Kidney glomerular epithelial cell (primary cell): ENCODE results near the gene KLHL15.
"Not testable (repeated sequence)": the region's sequence is repeated elsewhere in the genome, so short reads cannot be mapped to it uniquely, and the experiment has no call there.

Source experiments
- DNase-seq: peaks from one replicate; lab custom pipeline; 2025; lab: John Stamatoyannopoulos, UW

KLHL15 gene

DNA sequence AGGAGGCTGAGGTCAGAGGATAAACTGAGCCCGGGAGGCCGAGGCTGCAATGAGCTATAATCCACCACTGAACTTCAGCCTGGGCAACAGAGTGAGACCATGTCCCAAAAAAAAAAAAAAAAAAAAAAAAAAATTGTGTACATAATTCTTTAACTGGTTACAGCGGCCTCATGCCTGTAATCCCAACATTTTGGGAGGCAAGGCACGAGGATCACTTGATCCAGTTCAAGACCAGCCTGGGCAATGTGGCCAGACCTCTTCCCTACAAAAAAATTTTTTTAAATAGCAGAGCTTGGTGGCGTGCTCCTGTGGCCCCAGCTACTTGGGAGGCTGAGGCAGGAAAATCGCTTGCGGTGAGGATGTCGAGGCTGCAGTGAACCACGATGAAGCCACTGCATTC is 9.3 kb downstream of the KLHL15 start:
- no peak for DNase-seq

- no peak for DNase-seq
Observed at GRCh38 chrX:24014388-24015018, 12.5 kb downstream of the KLHL15 start.

- DNase-seq: no peak
Observed at GRCh38 chrX:24012266-24012665, 14.7 kb downstream of the KLHL15 start.

- no peak for DNase-seq
Observed at GRCh38 chrX:24005867-24006266, 21.1 kb downstream of the KLHL15 start.

- no peak for DNase-seq
Observed at GRCh38 chrX:24005028-24005427, 22.0 kb downstream of the KLHL15 start.

DNA sequence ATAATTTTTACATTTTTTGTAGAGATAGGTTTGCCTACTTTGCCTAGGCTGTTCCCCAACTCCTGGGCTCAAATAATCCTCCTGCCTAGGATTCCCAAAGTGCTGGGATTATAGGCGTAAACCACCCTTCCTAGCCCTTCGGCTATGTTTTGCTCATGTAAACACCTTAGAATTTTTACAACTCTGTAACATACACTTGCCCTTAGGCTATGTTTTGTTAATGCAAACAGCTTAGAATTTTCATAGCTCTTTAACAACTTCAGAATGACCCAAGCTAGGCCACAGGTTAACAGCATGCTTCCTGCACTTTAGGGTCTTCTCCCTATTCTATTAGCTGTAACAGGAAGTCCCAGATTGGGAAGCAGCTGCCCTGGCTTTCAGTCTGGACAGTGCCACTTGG is 24.2 kb downstream of the KLHL15 start:
- DNase-seq: no peak

GRCh38 chrX:24002167-24002566 is 24.8 kb downstream of the KLHL15 start:
- no peak for DNase-seq

DNA sequence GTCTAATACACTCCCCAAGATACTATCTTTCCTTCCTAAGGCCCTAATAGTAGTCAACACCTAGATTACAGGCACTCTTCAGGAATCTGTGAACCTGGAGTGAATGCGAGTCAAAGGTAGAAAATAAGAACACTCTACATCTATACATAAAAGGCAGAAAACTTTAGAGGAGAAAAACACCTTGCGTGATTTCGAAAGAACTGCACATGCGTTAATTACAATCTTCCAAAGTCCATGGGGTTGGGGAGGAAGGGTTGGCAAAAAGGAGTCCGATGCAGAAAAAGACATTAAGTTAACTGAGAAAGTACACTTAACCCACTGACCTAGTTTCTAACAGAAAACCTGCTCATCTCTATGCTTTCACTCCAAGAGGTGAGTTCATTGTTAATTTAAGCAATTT is 27.3 kb downstream of the KLHL15 start:
- DNase-seq: no peak

- DNase-seq: no peak
Observed at GRCh38 chrX:23993012-23993633, 33.9 kb downstream of the KLHL15 start.

DNA sequence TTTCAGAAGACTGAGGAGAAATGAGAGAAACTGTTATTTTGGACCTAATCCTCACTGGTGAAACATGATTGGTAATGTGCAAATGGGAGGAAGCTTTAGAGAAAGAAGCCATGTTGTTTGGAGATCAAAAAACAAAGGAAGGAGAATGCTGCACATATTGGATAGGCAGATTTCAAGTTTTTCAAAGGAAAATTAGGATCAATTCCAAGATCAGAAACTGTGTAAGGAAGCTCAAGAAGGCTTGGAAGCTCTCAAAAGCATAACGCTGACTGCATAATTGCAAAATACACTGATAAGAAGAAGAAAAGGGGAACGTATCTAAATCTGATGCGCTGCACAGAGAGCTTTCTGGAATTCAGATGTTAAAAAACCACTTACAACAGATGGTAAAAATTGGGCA is 34.6 kb downstream of the KLHL15 start:
- no peak for DNase-seq

DNA sequence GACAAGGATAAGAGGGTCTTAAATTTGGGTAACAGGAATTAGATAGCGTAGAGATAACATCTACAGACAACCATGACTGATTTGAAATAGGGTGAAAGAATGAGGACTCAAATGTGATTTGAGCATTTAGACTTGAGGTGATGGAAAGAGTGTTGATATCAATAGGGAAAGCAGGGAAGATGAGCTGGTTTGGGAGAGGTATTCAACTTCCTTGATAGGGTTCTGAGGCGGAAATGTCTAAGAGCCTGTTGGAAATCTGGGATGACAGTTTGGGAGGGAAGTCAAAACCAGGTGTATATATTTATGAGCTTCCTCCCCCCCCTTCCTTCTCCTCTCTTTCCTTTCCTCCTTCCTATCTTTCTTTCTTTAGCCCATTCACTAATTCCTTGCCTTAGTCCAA is 36.5 kb downstream of the KLHL15 start:
- DNase-seq: no peak

- DNase-seq: no peak
Observed at GRCh38 chrX:23989689-23990088, 37.3 kb downstream of the KLHL15 start.

DNA sequence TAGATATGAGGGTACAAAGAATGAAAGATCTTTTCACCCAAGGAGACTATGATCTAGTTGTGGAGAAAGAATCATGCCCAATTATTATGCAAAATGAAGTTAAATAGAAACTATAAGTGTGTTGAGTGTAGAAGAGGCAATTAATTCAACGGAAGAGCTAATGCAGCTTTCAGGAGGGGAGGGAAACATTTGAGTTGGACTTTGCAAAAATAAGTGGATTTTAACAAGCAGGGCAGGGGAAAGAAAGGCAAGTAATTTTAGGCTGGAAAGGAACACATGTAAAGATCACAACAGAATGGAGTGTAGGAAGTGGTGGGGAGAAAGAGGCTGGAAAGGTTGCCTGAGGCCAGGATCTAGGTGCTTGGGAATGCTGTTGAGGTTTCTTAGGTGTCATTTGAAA is 44.1 kb downstream of the KLHL15 start:
- no peak for DNase-seq

DNA sequence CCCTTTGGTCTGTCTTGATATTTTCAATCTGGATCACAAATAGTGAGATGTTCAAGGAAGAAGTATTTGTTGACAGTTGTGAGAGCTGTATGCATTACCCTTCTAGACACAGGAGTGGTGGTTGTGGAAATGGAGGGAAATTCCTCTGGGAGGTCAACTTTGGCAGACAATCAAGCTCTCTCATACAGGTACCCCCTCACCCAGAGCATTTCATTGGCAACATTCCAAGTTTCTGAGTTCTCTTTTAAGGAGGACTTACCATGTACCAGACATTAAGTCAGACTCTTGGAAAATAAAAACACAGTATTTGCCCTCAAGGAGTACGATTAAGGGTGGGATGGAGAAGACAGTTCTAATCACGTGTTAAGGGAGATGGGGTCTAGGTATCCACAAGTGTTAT is 45.3 kb downstream of the KLHL15 start:
- DNase-seq: no peak

GRCh38 chrX:23981222-23981621 is 45.8 kb downstream of the KLHL15 start:
- no peak for DNase-seq

DNA sequence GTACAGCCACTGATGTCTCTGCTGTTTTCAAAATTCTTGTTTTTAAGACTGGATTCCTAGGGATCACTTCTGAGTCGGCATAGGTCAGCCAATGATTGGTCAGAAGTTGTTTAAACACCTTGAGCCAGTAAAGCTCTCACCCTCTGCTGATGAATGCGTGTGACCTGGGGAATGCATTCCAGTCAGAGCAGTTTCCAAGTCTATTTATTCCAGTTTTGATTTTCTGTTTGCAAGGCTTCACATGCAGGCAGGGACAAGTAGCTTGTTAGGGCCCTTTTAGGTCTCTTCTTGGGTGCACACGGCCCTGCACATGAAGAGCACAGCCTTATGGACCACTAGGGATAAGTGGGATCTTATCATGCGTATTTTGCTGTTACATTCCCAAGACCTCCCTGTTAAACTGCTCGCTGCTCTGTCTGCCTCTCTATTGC is 47.0 kb downstream of the KLHL15 start:
- no peak for DNase-seq

- DNase-seq: no peak
Observed at GRCh38 chrX:23978491-23978890, 48.5 kb downstream of the KLHL15 start.

DNA sequence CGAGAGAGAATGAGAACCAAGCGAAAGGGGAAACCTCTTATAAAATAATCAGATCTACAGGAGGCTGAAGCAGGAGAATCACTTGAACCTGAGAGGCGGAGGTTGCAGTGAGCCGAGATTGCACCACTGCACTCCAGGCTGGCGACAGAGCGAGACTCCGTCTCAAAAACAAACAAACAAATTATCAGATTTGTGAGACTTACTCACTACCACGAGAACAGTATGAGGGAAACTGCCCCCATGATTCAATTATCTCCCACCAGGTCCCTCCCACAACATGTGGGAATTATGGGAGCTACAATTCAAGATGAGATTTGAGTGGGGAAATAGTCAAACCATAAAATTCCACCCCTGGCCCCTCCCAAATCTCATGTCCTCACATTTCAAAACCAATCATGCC is 61.4 kb downstream of the KLHL15 start:
- DNase-seq: not testable (repeated sequence)

DNA sequence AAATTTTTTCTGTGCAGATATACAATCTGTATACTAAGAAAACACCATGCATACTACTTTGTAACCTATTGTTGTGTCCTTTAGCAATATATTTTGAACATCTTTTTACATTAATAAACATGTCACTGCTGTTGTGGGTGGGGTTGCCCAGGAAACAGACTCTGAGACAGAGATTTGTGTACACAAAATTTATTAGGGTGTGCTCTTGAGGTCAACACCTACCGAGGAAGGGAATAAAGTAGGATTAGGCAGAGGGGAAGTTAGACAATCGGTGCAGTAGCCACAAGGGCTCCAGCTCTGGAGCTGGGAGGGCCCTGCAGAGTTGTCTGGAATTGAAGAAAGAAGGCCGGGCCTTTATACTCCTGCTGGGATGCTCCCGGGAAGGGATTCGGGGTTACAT is 62.8 kb downstream of the KLHL15 start:
- DNase-seq: no peak

GRCh38 chrX:23959781-23960180 is 67.2 kb downstream of the KLHL15 start:
- DNase-seq: no peak

DNA sequence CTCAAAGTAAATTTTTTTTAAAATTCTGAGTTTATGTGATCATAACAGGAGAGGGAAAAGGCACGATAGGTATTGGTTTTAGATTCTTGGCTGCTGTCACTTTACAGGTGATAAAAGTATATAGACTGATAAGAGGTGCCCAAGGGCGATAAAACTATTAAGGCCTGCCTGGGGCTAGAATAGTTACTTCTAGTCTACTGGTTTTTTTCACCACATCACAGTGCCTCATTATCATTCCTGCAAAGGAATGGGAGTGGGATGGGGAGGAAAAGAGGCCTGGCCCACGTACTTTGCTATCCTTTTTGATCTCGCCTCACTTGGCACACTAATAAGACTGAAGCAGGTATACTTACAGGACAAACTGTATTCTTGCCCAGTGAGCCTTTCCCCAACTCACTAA is 72.6 kb downstream of the KLHL15 start:
- no peak for DNase-seq

DNA sequence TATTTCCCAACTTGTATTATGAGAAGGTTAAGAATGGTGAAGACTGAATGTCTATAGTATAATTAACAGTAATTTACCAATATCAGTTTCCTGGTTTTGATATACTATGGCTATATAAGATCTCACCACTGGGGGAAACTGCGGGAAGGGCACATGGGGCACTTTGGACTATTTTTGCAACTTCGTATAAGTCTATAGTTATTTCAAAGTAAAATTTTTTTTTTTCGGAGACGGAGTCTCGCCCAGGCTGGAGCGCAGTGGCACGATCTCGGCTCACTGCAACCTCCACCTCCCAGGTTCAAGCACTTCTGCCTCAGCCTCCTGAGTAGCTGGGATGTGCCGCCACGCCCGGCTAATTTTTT is 73.1 kb downstream of the KLHL15 start:
- DNase-seq: no peak

DNA sequence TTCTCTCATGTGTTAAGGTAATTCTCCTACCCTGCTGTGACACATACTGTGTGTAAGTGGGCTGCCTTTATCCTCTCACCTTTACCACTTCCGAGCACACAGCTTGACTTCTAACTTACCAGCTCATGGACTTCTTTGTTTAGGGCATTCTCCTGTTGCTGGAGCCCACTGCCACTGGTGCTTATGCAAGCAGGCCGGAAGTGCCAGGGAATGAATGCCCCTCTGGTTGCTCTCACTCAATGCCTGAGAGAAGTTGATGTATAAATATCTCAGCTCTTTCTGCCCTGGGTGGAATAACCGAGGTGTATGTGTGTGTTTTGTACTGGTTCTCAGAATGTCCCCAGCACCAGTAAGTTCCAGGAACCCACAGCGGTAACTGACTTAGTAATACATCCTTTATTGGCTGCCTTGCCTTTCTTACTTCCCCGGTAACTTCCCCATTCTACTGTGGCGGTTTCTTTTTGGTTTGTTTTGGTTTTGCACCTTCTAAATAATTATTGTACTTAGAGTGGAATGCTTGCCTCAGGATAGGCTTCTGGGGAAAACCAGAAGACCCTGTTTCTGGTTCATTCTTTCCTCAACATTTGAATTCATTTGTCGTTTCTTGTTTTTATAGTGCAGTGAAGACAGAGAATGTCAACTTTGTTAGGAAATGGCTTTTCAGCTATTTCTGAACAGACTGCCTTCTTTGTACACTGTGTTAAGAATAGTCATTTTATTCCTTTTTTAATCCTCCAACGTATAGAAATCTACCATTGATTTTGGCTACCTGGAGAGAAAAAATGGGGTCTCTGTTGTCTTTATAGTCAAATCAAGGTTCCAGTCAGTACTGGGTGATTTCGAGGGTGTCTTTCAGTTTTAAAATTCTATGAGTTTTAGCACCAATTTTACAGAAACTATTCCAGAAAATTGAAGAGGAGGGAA is 73.7 kb downstream of the KLHL15 start:
- no peak for DNase-seq
